Stimulated activated effector memory CD8-positive, alpha-beta T cell treated with anti-CD3 and anti-CD28 coated beads, Interleukin-12 subunit alpha, Interleukin-12 subunit beta, amount 100 ng/mL, for 72 hours (primary cell): ENCODE measurements around the gene SLC2A5.
"Not testable (repeated sequence)": the region's sequence is repeated elsewhere in the genome, so short reads cannot be mapped to it uniquely, and the experiment has no call there.

Experiments used
- ATAC-seq: fragments of 150-1000 bp; cut with Tn5 transposase; 2 replicates; pipeline ENCODE4 v1.10.0; 2021
- DNase-seq, 2 donors: peaks; one replicate each; pipeline ENCODE4 v3.0.0; 2021 to 2022; ENCODE audit warnings: low spot score in 2 of 2
- H3K27ac Mint-ChIP-seq: one replicate; pipeline ENCODE4 v1.8.0; 2022; ENCODE audit warnings: mild to moderate bottlenecking, mixed read lengths
- H3K36me3 Mint-ChIP-seq: one replicate; pipeline ENCODE4 v1.8.0; 2022; ENCODE audit warnings: mild to moderate bottlenecking, mixed read lengths
- H3K4me1 Mint-ChIP-seq: one replicate; pipeline ENCODE4 v1.8.0; 2022; ENCODE audit warnings: mixed read lengths
- H3K4me3 Mint-ChIP-seq: one replicate; pipeline ENCODE4 v1.8.0; 2022; ENCODE audit warnings: mild to moderate bottlenecking, mixed read lengths
- H3K9me3 Mint-ChIP-seq: one replicate; pipeline ENCODE4 v1.8.0; 2022; ENCODE audit warnings: mixed read lengths

SLC2A5 gene

GRCh38 chr1:9014475-9015375, 54.7 kb downstream of the SLC2A5 start:
- Mint-ChIP-seq H3K27ac (no peak overlapping the region), H3K36me3 (no peaks in the 10 kb centered on the region), H3K4me3 (no peak overlapping the region), H3K4me1 (peaks cover 11% of the 10 kb centered on the region), H3K9me3 (no peaks in the 10 kb centered on the region)
- ATAC-seq (no peak), DNase-seq (no peak)

- ATAC-seq, result no peak
- H3K9me3 Mint-ChIP-seq, result no peaks in the 10 kb centered on the region
- no peak overlapping the region for H3K4me3 Mint-ChIP-seq
- no peak for DNase-seq
- H3K36me3 Mint-ChIP-seq, result no peaks in the 10 kb centered on the region
- H3K27ac Mint-ChIP-seq, result no peak overlapping the region
- H3K4me1 Mint-ChIP-seq, result peaks cover 11% of the 10 kb centered on the region
Observed at GRCh38 chr1:9013819-9014218, 55.6 kb downstream of the SLC2A5 start.

GRCh38 chr1:9010781-9011323, 58.6 kb downstream of the SLC2A5 start:
- Mint-ChIP-seq H3K36me3 (no peaks in the 10 kb centered on the region), H3K27ac (no peak overlapping the region), H3K4me1 (peaks cover 11% of the 10 kb centered on the region), H3K4me3 (no peak overlapping the region), H3K9me3 (no peaks in the 10 kb centered on the region)
- DNase-seq, result no peak
- ATAC-seq, result no peak

GRCh38 chr1:9009438-9010370, 59.7 kb downstream of the SLC2A5 start:
- peaks cover 17% of the 10 kb centered on the region for H3K4me1 Mint-ChIP-seq
- H3K36me3 Mint-ChIP-seq, result no peaks in the 10 kb centered on the region
- no peak overlapping the region for H3K4me3 Mint-ChIP-seq
- no peak for DNase-seq
- no peaks in the 10 kb centered on the region for H3K9me3 Mint-ChIP-seq
- no peak for ATAC-seq
- H3K27ac Mint-ChIP-seq, result no peak overlapping the region

DNA sequence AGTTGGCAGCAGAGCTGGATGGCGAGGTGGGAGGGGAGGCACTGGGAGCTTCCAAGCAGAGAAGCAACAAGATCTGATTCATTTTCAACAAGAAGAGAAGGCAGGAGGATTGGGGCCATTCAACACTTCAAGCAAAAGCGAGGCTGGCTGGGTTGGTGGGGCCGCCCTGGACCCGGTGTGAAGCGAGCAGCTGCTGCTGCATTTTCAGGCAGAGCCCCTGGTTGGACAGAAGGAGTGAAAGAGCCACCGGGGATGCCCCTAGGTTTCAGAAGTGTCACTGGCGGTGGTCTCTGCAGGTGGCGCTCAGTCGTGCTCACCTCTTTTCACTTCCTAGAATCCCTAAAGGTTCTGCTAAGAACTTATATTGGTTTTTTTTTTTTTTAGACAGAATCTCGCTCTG, 61.2 kb downstream of the SLC2A5 start:
- Mint-ChIP-seq H3K36me3 (no peaks in the 10 kb centered on the region), H3K4me1 (peaks cover 17% of the 10 kb centered on the region), H3K4me3 (no peak overlapping the region), H3K9me3 (no peaks in the 10 kb centered on the region), H3K27ac (peak overlapping the region; percentile 23)
- DNase-seq, result no peak
- no peak for ATAC-seq

GRCh38 chr1:9006956-9007615, 62.3 kb downstream of the SLC2A5 start:
- Mint-ChIP-seq H3K4me1 (peaks cover 17% of the 10 kb centered on the region), H3K36me3 (no peaks in the 10 kb centered on the region), H3K4me3 (no peak overlapping the region), H3K27ac (no peak overlapping the region), H3K9me3 (no peaks in the 10 kb centered on the region)
- no peak for DNase-seq
- no peak for ATAC-seq

DNA sequence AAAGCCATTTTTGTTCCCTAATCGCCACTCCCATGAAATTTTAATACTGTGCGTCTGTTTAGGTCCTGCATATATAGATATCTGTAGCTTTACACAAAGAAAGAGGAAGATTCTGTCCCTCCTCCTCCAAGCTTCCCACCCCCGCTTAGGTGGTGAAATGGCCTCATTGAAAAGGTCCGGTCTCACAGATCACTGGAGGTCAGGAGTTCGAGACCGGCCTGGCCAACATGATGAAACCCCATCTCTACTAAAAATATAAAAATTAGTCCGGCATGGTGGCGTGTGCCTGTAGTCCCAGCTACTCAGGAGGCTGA, 64.1 kb downstream of the SLC2A5 start:
- Mint-ChIP-seq H3K4me1 (peaks cover 8% of the 10 kb centered on the region), H3K27ac (no peak overlapping the region), H3K4me3 (no peak overlapping the region), H3K36me3 (no peaks in the 10 kb centered on the region), H3K9me3 (no peaks in the 10 kb centered on the region)
- DNase-seq (no peak), ATAC-seq (no peak)

GRCh38 chr1:9004700-9005394, 64.6 kb downstream of the SLC2A5 start:
- peak; percentile 87 for ATAC-seq
- Mint-ChIP-seq H3K4me3 (peak overlapping the region; percentile 38), H3K27ac (no peak overlapping the region), H3K36me3 (no peaks in the 10 kb centered on the region), H3K4me1 (peaks cover 6% of the 10 kb centered on the region), H3K9me3 (no peaks in the 10 kb centered on the region)
- DNase-seq, result peak; percentile 88 to 93

- Mint-ChIP-seq H3K4me3 (peak overlapping the region; percentile 38), H3K27ac (no peak overlapping the region), H3K9me3 (no peaks in the 10 kb centered on the region), H3K4me1 (peaks cover 6% of the 10 kb centered on the region), H3K36me3 (no peaks in the 10 kb centered on the region)
- ATAC-seq (peak; percentile 5), DNase-seq (no peak)
Observed at GRCh38 chr1:9004031-9004699, 65.3 kb downstream of the SLC2A5 start.

DNA sequence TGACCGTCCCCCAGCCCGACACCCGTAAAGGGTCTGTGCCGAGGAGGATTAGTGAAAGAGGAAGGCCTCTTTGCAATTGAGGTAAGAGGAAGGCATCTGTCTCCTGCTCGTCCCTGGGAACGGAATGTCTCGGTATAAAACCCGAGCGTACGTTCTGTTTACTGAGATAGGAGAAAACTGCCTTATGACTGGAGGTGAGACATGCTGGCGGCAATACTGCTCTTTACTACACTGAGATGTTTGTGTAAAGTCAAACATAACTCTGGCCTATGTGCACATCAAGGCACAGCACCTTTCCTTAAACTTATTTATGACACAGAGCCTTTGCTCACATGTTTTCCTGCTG, 67.2 kb downstream of the SLC2A5 start:
- not testable (repeated sequence) for H3K36me3 Mint-ChIP-seq, ATAC-seq, H3K4me1 Mint-ChIP-seq, DNase-seq, H3K4me3 Mint-ChIP-seq, H3K9me3 Mint-ChIP-seq, H3K27ac Mint-ChIP-seq

- not testable (repeated sequence) for H3K27ac Mint-ChIP-seq, H3K4me3 Mint-ChIP-seq, DNase-seq, ATAC-seq, H3K4me1 Mint-ChIP-seq, H3K36me3 Mint-ChIP-seq, H3K9me3 Mint-ChIP-seq
Observed at GRCh38 chr1:9001534-9002214, 67.8 kb downstream of the SLC2A5 start.

- not testable (repeated sequence) for H3K27ac Mint-ChIP-seq, DNase-seq, ATAC-seq, H3K4me3 Mint-ChIP-seq, H3K9me3 Mint-ChIP-seq, H3K36me3 Mint-ChIP-seq
- H3K4me1 Mint-ChIP-seq, result peaks cover 15% of the 10 kb centered on the region
Observed at GRCh38 chr1:8993962-8994675, 75.3 kb downstream of the SLC2A5 start.

- ATAC-seq (no peak), DNase-seq (no peak)
- no peaks in the 10 kb centered on the region for H3K9me3 Mint-ChIP-seq
- H3K36me3 Mint-ChIP-seq, result no peaks in the 10 kb centered on the region
- H3K4me3 Mint-ChIP-seq, result no peak overlapping the region
- H3K4me1 Mint-ChIP-seq, result peaks cover 17% of the 10 kb centered on the region
- H3K27ac Mint-ChIP-seq, result no peak overlapping the region
Observed at GRCh38 chr1:8992936-8993687, 76.3 kb downstream of the SLC2A5 start.
